Loucy (cell line): Measurements from ENCODE around the gene CHN2.
A peak's percentile ranks its signal among the peaks of the same experiment; 100 is the strongest.

Experiments
- H2AFZ ChIP-seq: fragments of 200-600 bp; sonication (generic); 2 replicates; pipeline ENCODE4 v1.6.0; 2016; ENCODE audit warnings: antibody characterized with exemption, mild to moderate bottlenecking, low read length, moderate library complexity
- H3F3A ChIP-seq: fragments of 200-600 bp; 2 replicates; pipeline ENCODE4 v1.6.0; 2016; ENCODE audit warnings: antibody characterized with exemption, low read depth, mild to moderate bottlenecking
- H3K27me3 ChIP-seq: fragments of 200-600 bp; sonication (generic); 2 replicates; pipeline ENCODE4 v1.6.1; 2014; ENCODE audit warnings: low read length, mild to moderate bottlenecking; ENCODE audit not compliant: insufficient read depth, poor library complexity, severe bottlenecking
- H3K36me3 ChIP-seq: fragments of 200-600 bp; sonication (generic); 2 replicates; pipeline ENCODE4 v1.6.1; 2016; ENCODE audit warnings: low read length; ENCODE audit not compliant: insufficient read depth
- H3K4me1 ChIP-seq: fragments of 200-600 bp; sonication (generic); 2 replicates; pipeline ENCODE4 v1.5.1; 2014; ENCODE audit warnings: low read length, mild to moderate bottlenecking; ENCODE audit not compliant: insufficient read depth, poor library complexity, severe bottlenecking
- H3K4me2 ChIP-seq: fragments of 200-600 bp; sonication (generic); 2 replicates; pipeline ENCODE4 v1.6.0; 2014; ENCODE audit warnings: antibody characterized with exemption, low read length, low read depth, mild to moderate bottlenecking; ENCODE audit not compliant: poor library complexity, severe bottlenecking
- H3K4me3 ChIP-seq: fragments of 200-600 bp; sonication (generic); 2 replicates; pipeline ENCODE4 v1.5.1; 2014; ENCODE audit warnings: low read length, mild to moderate bottlenecking, mixed read lengths; ENCODE audit not compliant: poor library complexity, severe bottlenecking
- H3K79me2 ChIP-seq: fragments of 200-600 bp; sonication (generic); 2 replicates; pipeline ENCODE4 v1.6.1; 2014; ENCODE audit warnings: low read length; ENCODE audit not compliant: insufficient read depth
- H3K9ac ChIP-seq: fragments of 200-600 bp; sonication (generic); 2 replicates; pipeline ENCODE4 v1.6.0; 2014; ENCODE audit warnings: mild to moderate bottlenecking, low read depth, low read length, moderate library complexity; ENCODE audit not compliant: poor library complexity, severe bottlenecking
- H3K9me2 ChIP-seq: fragments of 200-600 bp; sonication (generic); replicated peaks from 2 replicates; pipeline ENCODE4 v1.6.1; 2016; ENCODE audit warnings: low read depth, low read length, mixed read lengths
- H3K9me3 ChIP-seq: fragments of 200-600 bp; sonication (generic); 2 replicates; pipeline ENCODE4 v1.6.1; 2014; ENCODE audit warnings: mild to moderate bottlenecking, antibody characterized with exemption, low read length, low read depth; ENCODE audit not compliant: insufficient read depth
- H4K20me1 ChIP-seq: fragments of 200-600 bp; sonication (generic); 2 replicates; pipeline ENCODE4 v1.6.0; 2014; ENCODE audit warnings: antibody characterized with exemption, low read length, mild to moderate bottlenecking; ENCODE audit not compliant: insufficient read depth, poor library complexity, severe bottlenecking
- CTCF ChIP-seq: fragments of 200-600 bp; sonication (generic); conservative IDR thresholded peaks from 2 replicates; pipeline ENCODE4 v1.5.1; 2014; ENCODE audit warnings: mild to moderate bottlenecking, antibody characterized with exemption, low read length
- EZH2phosphoT487 ChIP-seq: fragments of 200-600 bp; IDR thresholded peaks from 2 replicates; pipeline ENCODE4 v1.6.1; 2018; ENCODE audit warnings: antibody characterized with exemption, mild to moderate bottlenecking, moderate library complexity, borderline replicate concordance

The CHN2 gene

GRCh38 chr7:29342761-29343160, 148.2 kb downstream of the CHN2 start:
- H3K9me3 ChIP-seq, result no peaks in the 10 kb centered on the region
- TF ChIP-seq EZH2phosphoT487 (no peak), CTCF (no peak)
- no peaks in the 10 kb centered on the region for H3K36me3 ChIP-seq
- peak overlapping the region; percentile 54 for H3K4me3 ChIP-seq
- H3K27me3 ChIP-seq, result no peaks in the 10 kb centered on the region
- peak overlapping the region; percentile 75 for H3K4me2 ChIP-seq
- H3F3A ChIP-seq, result peaks cover 20% of the 10 kb centered on the region
- H3K79me2 ChIP-seq, result peaks cover 31% of the 10 kb centered on the region
- no peaks in the 10 kb centered on the region for H3K9me2 ChIP-seq
- H2AFZ ChIP-seq, result no peak overlapping the region
- peak overlapping the region; percentile 72 for H3K9ac ChIP-seq
- H3K4me1 ChIP-seq, result peaks cover 76% of the 10 kb centered on the region
- no peaks in the 10 kb centered on the region for H4K20me1 ChIP-seq

DNA sequence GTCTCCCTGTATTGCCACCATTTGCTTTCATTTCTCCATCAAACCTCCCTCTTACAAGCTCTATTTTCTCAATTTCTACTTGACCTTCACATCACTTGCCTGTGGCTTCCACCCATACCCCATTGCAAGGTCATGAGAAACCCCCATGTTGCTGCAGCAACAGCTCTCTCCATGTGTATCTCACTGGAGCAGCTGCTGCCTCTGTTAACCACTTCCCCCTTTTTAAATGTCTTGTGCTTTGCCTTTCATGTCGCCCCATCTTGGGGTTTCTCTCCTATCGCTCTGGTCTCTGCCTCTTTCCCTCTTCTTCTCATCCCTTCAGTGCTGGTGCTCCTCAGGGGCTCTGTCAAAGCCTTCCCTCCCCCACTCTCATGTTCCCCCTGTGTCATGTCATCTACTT, 148.8 kb downstream of the CHN2 start:
- Histone ChIP-seq H3K4me1 (peaks cover 69% of the 10 kb centered on the region), H3K9me3 (no peaks in the 10 kb centered on the region), H3K9me2 (no peaks in the 10 kb centered on the region), H3K4me3 (peak overlapping the region; percentile 54), H3K79me2 (peaks cover 31% of the 10 kb centered on the region), H3K9ac (peak overlapping the region; percentile 72), H4K20me1 (no peaks in the 10 kb centered on the region), H3K36me3 (no peaks in the 10 kb centered on the region), H3K27me3 (no peaks in the 10 kb centered on the region), H3K4me2 (peak overlapping the region; percentile 75), H3F3A (peaks cover 14% of the 10 kb centered on the region), H2AFZ (no peak overlapping the region)
- no peak for TF ChIP-seq CTCF
- no peak for TF ChIP-seq EZH2phosphoT487

GRCh38 chr7:29344334-29344978, 149.9 kb downstream of the CHN2 start:
- Histone ChIP-seq H2AFZ (no peak overlapping the region), H3K9me2 (no peaks in the 10 kb centered on the region), H3K9me3 (no peaks in the 10 kb centered on the region), H3K79me2 (peaks cover 31% of the 10 kb centered on the region), H4K20me1 (no peaks in the 10 kb centered on the region), H3K4me3 (peak overlapping the region; percentile 54), H3K27me3 (no peaks in the 10 kb centered on the region), H3K36me3 (no peaks in the 10 kb centered on the region), H3F3A (peaks cover 13% of the 10 kb centered on the region), H3K4me2 (peak overlapping the region; percentile 75), H3K4me1 (peaks cover 60% of the 10 kb centered on the region), H3K9ac (peak overlapping the region; percentile 61)
- TF ChIP-seq CTCF, result no peak
- no peak for TF ChIP-seq EZH2phosphoT487
